OCI-LY1 (cell line): ENCODE measurements around the gene LAMC2.

ENCODE experiments used
- H2AFZ ChIP-seq: fragments of 200-600 bp; sonication (generic), shearing (Covaris generic); 2 replicates; pipeline ENCODE4 v1.6.0; 2014; ENCODE audit warnings: antibody characterized with exemption, mild to moderate bottlenecking, low read length
- H3F3A ChIP-seq: fragments of 200-600 bp; sonication (generic), shearing (Covaris generic); 2 replicates; pipeline ENCODE4 v1.6.0; 2014; ENCODE audit warnings: mild to moderate bottlenecking, antibody characterized with exemption, low read length, moderate library complexity; ENCODE audit not compliant: insufficient read depth
- H3K27ac ChIP-seq: fragments of 200-600 bp; sonication (generic); 2 replicates; pipeline ENCODE4 v1.5.1; 2014; ENCODE audit warnings: low read length, mixed run types, mild to moderate bottlenecking, low read depth; ENCODE audit not compliant: poor library complexity, severe bottlenecking
- H3K27me3 ChIP-seq: fragments of 200-600 bp; sonication (generic); 2 replicates; pipeline ENCODE4 v1.6.0; 2014; ENCODE audit warnings: antibody characterized with exemption, mild to moderate bottlenecking, low read length, moderate library complexity; ENCODE audit not compliant: insufficient read depth
- H3K36me3 ChIP-seq: fragments of 200-600 bp; sonication (generic); 2 replicates; pipeline ENCODE4 v1.6.1; 2014; ENCODE audit warnings: mild to moderate bottlenecking, antibody characterized with exemption, low read length, moderate library complexity, mixed read lengths; ENCODE audit not compliant: insufficient read depth
- H3K4me1 ChIP-seq: fragments of 200-600 bp; sonication (generic); 2 replicates; pipeline ENCODE4 v1.5.1; 2014; ENCODE audit warnings: mild to moderate bottlenecking, low read length, moderate library complexity; ENCODE audit not compliant: insufficient read depth, severe bottlenecking
- H3K4me2 ChIP-seq: fragments of 200-600 bp; sonication (generic), shearing (Covaris generic); 2 replicates; pipeline ENCODE4 v1.6.1; 2014; ENCODE audit warnings: low read length
- H3K4me3 ChIP-seq: fragments of 200-600 bp; sonication (generic); 2 replicates; pipeline ENCODE4 v1.5.1; 2014; ENCODE audit warnings: low read length, low read depth, mild to moderate bottlenecking, mixed read lengths; ENCODE audit not compliant: poor library complexity, severe bottlenecking
- H3K79me2 ChIP-seq: fragments of 200-600 bp; shearing (Covaris generic); 2 replicates; pipeline ENCODE4 v1.6.1; 2016; ENCODE audit warnings: mixed run types, low read length, mixed read lengths; ENCODE audit not compliant: insufficient read depth
- H3K9ac ChIP-seq: fragments of 200-600 bp; sonication (generic), shearing (Covaris generic); 2 replicates; pipeline ENCODE4 v1.6.1; 2014; ENCODE audit warnings: mild to moderate bottlenecking, low read length, mixed read lengths
- H3K9me2 ChIP-seq: fragments of 200-600 bp; sonication (generic), shearing (Covaris generic); 2 replicates; pipeline ENCODE4 v1.6.1; 2014; ENCODE audit warnings: low read depth, mild to moderate bottlenecking, low read length, mixed read lengths
- H3K9me3 ChIP-seq: fragments of 200-600 bp; shearing (Covaris generic); 2 replicates; pipeline ENCODE4 v1.6.1; 2014; ENCODE audit warnings: low read length, mixed read lengths
- H4K20me1 ChIP-seq: fragments of 200-600 bp; sonication (generic), shearing (Covaris generic); 2 replicates; pipeline ENCODE4 v1.6.0; 2016; ENCODE audit warnings: mild to moderate bottlenecking, low read length; ENCODE audit not compliant: insufficient read depth
- EZH2 ChIP-seq: fragments of 200-600 bp; sonication (generic), shearing (Covaris generic); IDR thresholded peaks from 2 replicates; pipeline ENCODE4 v1.8.0; 2017; ENCODE audit warnings: borderline replicate concordance, mixed run types, mild to moderate bottlenecking, antibody characterized with exemption, low read length, moderate library complexity, mixed read lengths
- TF ChIP-seq, protein P1 (sequence below): fragments of 200-600 bp; sonication (generic), shearing (Covaris generic); IDR thresholded peaks from 2 replicates; pipeline ENCODE4 v1.5.1; 2017; ENCODE audit warnings: mild to moderate bottlenecking, antibody characterized with exemption, low read length, moderate library complexity, mixed read lengths

Gene LAMC2

DNA sequence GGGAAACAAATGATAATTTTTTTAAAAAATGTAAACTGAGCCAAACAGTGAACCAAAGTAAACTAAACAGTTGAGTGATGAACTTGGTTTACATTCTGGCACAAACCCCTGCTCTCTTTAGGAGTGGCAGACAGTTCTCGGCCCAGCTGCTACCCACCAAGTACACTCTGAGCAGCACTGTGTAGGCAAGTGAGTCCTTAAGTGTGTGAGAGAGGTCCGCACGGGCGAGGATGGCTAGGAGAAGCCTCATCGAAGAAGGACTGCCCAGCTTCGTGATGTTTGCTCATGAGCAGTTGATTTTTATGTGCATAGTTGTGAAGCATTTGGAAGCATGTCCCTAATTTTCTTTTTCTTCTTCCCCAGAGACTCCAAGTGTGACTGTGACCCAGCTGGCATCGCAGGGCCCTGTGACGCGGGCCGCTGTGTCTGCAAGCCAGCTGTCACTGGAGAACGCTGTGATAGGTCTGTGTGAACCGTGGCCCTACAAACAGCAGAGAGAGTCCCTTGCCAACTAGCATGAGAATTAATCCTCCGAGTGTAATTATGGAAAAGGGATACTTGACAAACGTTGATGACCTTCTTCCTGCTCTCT, 32.1 kb downstream of the LAMC2 start:
- Histone ChIP-seq H2AFZ (no peak overlapping the region), H3K27me3 (no peaks in the 10 kb centered on the region; the same call in 1 of the 2 replicates), H3K9me2 (no peaks in the 10 kb centered on the region), H3K79me2 (no peaks in the 10 kb centered on the region), H3K4me2 (no peak overlapping the region), H3K9ac (no peak overlapping the region), H3K4me1 (peaks cover 14% of the 10 kb centered on the region), H3K36me3 (no peaks in the 10 kb centered on the region), H4K20me1 (no peaks in the 10 kb centered on the region), H3F3A (no peaks in the 10 kb centered on the region), H3K9me3 (no peaks in the 10 kb centered on the region), H3K27ac (no peak overlapping the region), H3K4me3 (no peak overlapping the region)
- TF ChIP-seq, protein P1, sequence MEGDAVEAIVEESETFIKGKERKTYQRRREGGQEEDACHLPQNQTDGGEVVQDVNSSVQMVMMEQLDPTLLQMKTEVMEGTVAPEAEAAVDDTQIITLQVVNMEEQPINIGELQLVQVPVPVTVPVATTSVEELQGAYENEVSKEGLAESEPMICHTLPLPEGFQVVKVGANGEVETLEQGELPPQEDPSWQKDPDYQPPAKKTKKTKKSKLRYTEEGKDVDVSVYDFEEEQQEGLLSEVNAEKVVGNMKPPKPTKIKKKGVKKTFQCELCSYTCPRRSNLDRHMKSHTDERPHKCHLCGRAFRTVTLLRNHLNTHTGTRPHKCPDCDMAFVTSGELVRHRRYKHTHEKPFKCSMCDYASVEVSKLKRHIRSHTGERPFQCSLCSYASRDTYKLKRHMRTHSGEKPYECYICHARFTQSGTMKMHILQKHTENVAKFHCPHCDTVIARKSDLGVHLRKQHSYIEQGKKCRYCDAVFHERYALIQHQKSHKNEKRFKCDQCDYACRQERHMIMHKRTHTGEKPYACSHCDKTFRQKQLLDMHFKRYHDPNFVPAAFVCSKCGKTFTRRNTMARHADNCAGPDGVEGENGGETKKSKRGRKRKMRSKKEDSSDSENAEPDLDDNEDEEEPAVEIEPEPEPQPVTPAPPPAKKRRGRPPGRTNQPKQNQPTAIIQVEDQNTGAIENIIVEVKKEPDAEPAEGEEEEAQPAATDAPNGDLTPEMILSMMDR: no peak
- TF ChIP-seq EZH2: no peak

DNA sequence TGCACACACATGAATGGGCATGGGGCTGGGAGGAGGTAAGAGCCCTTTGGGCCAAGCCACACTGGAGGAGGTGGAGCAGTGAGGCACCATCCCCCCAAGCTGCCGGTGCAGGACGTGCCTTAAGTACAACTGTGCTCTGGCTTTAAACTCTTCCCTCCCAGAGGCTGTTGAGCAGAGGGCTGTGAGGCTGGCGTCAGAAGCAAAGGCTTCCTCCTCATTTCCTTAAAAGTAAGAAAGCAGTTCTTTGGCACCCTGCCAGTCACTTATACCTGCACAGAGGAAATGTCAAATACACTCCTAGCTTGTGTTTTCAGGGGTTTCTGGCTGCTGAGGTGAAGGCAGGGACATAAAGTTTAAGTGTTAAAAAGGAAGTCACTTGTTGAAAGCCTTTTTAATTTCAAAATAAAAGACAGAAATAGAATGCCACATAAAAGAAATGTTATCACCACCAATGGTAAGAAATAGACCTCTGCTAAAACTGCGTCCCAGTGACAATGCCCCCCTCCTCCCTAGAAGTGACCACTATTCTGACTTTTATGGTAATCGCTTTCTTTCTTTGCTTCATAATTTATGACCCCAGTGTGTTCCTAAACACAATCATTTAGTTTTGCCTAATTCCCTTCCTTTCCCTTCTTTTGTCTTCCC, 33.0 kb downstream of the LAMC2 start:
- no peak overlapping the region for H2AFZ ChIP-seq
- no peaks in the 10 kb centered on the region for H3K79me2 ChIP-seq
- H3K4me2 ChIP-seq: no peak overlapping the region; the same call in 1 of the 2 replicates

DNA sequence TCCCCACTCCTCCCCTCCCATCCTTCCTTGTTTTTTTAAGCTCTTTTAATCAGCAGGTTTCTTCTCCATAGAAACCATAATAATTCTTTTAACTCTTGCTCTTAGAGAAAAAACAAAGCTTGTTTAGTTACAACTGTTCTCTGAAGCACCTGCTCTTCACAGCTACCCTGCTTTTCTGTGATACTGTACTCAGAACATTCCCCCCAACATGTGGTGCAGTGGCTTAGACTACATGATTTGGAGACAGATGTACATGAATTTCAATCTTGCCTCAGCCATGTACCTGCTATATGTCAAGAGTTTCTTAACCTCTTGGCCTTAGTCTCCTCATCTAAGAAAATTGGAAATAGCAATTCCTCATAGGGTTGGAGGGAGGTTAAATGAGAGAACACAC, 33.5 kb downstream of the LAMC2 start:
- H3K4me3 ChIP-seq: no peak overlapping the region
- TF ChIP-seq, protein P1: no peak
- no peak for TF ChIP-seq EZH2
- H4K20me1 ChIP-seq: no peaks in the 10 kb centered on the region
- no peaks in the 10 kb centered on the region for H3K79me2 ChIP-seq
- no peak overlapping the region for H3K9ac ChIP-seq
- no peaks in the 10 kb centered on the region for H3F3A ChIP-seq
- H3K27me3 ChIP-seq: no peaks in the 10 kb centered on the region; the same call in 1 of the 2 replicates
- H3K27ac ChIP-seq: no peak overlapping the region
- H3K9me2 ChIP-seq: no peaks in the 10 kb centered on the region
- no peak overlapping the region for H3K4me2 ChIP-seq
- H3K36me3 ChIP-seq: no peaks in the 10 kb centered on the region
- H3K9me3 ChIP-seq: no peaks in the 10 kb centered on the region
- H2AFZ ChIP-seq: no peak overlapping the region
- peaks cover 14% of the 10 kb centered on the region for H3K4me1 ChIP-seq

More for the DNA sequence above, 33.0 kb downstream of the LAMC2 start:
- Histone ChIP-seq H3K27me3 (no peaks in the 10 kb centered on the region; the same call in 1 of the 2 replicates), H3K9me3 (no peaks in the 10 kb centered on the region), H3K27ac (no peak overlapping the region), H3K4me1 (peaks cover 14% of the 10 kb centered on the region), H3F3A (no peaks in the 10 kb centered on the region), H3K4me3 (no peak overlapping the region), H3K9me2 (no peaks in the 10 kb centered on the region), H4K20me1 (no peaks in the 10 kb centered on the region), H3K9ac (no peak overlapping the region), H3K36me3 (no peaks in the 10 kb centered on the region)
- TF ChIP-seq, protein P1: no peak
- TF ChIP-seq EZH2: no peak
